Activated CD8-positive, alpha-beta memory T cell treated with anti-CD3 and anti-CD28 coated beads for 36 hours (primary cell): ENCODE results near the gene RAD51. TPM values are rescaled to one million over a fixed set of nuclear protein-coding genes. Genes with fewer than 3 reads are reported as not detected.

Experiments used
- CTCF ChIA-PET: fragments of 350-600 bp; sonication (Branson Sonifier 250); formaldehyde crosslinking; loops from one replicate; lab custom pipeline; 2021; ENCODE audit warnings: antibody characterized with exemption; lab: Charles Lee
- POLR2A ChIA-PET: fragments of 350-600 bp; sonication (Branson Sonifier 250); formaldehyde crosslinking; loops from one replicate; lab custom pipeline; 2021; ENCODE audit warnings: antibody characterized with exemption; lab: Charles Lee
- total RNA-seq, 2 experiments: library from RNA; stranded (reverse); gene quantifications; one replicate each; pipeline ENCODE4 v1.2.3, GENCODE V29; 2021

Gene RAD51
- total RNA-seq, 2 experiments from 2014 or later = 63.8 to 69.5 TPM

GRCh38 chr15:40749151-40749630, 54.2 kb downstream of the RAD51 start:
- POLR2A ChIA-PET = no interaction called here
- CTCF ChIA-PET = no interaction called here

- ChIA-PET POLR2A (interaction anchor here (0.6 to 1.0 kb wide), 2 partner anchors 14 to 26 kb away, joined by 3 read pairs; no protein-coding TSS in a partner anchor), CTCF (no interaction called here)
Measured at GRCh38 chr15:40750885-40751284, 55.9 kb downstream of the RAD51 start.

GRCh38 chr15:40751745-40752144, 56.8 kb downstream of the RAD51 start:
- ChIA-PET POLR2A (no interaction called here), CTCF (interaction anchor here (1.0 kb wide), 1 partner anchor 31 kb away, joined by 4 read pairs; no protein-coding TSS in a partner anchor)

GRCh38 chr15:40754574-40754882, 59.6 kb downstream of the RAD51 start:
- ChIA-PET POLR2A (interaction anchor here (0.7 kb wide), 1 partner anchor 61 kb away, joined by 4 read pairs; no protein-coding TSS in a partner anchor), CTCF (interaction anchor here (0.7 kb wide), 1 partner anchor 28 kb away, joined by 3 read pairs; no protein-coding TSS in a partner anchor)

GRCh38 chr15:40754883-40755811, 60.2 kb downstream of the RAD51 start, which contains the start of gene RMDN3:
RMDN3 (minus strand) TSS chr15:40755254; CDS start chr15:40754783, 471 bp downstream.
- ChIA-PET CTCF (interaction anchor here (0.7 kb wide), 1 partner anchor 27 kb away, joined by 3 read pairs; no protein-coding TSS in a partner anchor), POLR2A (no interaction called here)

- POLR2A ChIA-PET = interaction anchor here (1.0 kb wide), 1 partner anchor 11 kb away, joined by 4 read pairs; no protein-coding TSS in a partner anchor
Measured at GRCh38 chr15:40755812-40756208, 60.8 kb downstream of the RAD51 start.

GRCh38 chr15:40756938-40757337, 62.0 kb downstream of the RAD51 start:
- ChIA-PET POLR2A (interaction anchor here (0.6 to 1.0 kb wide), 2 partner anchors 13 to 69 kb away, joined by 3 to 4 read pairs; no protein-coding TSS in a partner anchor), CTCF (no interaction called here)

More at GRCh38 chr15:40755812-40756208, 60.8 kb downstream of the RAD51 start:
- CTCF ChIA-PET = no interaction called here

GRCh38 chr15:40759961-40760360, 65.0 kb downstream of the RAD51 start:
- ChIA-PET POLR2A (no interaction called here), CTCF (interaction anchor here (1.1 kb wide), 1 partner anchor 23 kb away, joined by 3 read pairs; no protein-coding TSS in a partner anchor)

- ChIA-PET POLR2A (interaction anchor here (0.7 to 3.5 kb wide), 5 partner anchors 19 to 68 kb away, joined by 3 to 20 read pairs (median 4); partner anchors contain the start of genes DNAJC17, RAD51 and ZFYVE19), CTCF (interaction anchor here (0.9 to 3.5 kb wide), 3 partner anchors 19 to 194 kb away, joined by 3 to 10 read pairs (median 4); partner anchors contain the start of gene RPUSD2)
Measured at GRCh38 chr15:40762919-40763800, 68.2 kb downstream of the RAD51 start.

GRCh38 chr15:40763801-40764628, 69.0 kb downstream of the RAD51 start, which contains the start of gene GCHFR:
GCHFR (plus strand) TSS chr15:40764068; CDS start chr15:40764181, 113 bp downstream.
- POLR2A ChIA-PET = interaction anchor here (0.7 to 3.5 kb wide), 7 partner anchors 13 to 143 kb away, joined by 3 to 20 read pairs (median 3); partner anchors contain the start of genes DNAJC17, RAD51 and ZFYVE19

GRCh38 chr15:40764629-40765103, 69.7 kb downstream of the RAD51 start:
- ChIA-PET CTCF (interaction anchor here (1.2 to 3.5 kb wide), 7 partner anchors 10 to 195 kb away, joined by 3 to 10 read pairs (median 4); partner anchors contain the start of genes RPUSD2 and VPS18), POLR2A (interaction anchor here (0.7 to 3.5 kb wide), 5 partner anchors 14 to 143 kb away, joined by 3 to 20 read pairs (median 3); partner anchors contain the start of gene RAD51)

More at GRCh38 chr15:40763801-40764628, 69.0 kb downstream of the RAD51 start, which contains the start of gene GCHFR:
- CTCF ChIA-PET = interaction anchor here (0.9 to 3.5 kb wide), 7 partner anchors 11 to 195 kb away, joined by 3 to 10 read pairs (median 4); partner anchors contain the start of gene RPUSD2

- ChIA-PET POLR2A (interaction anchor here (1.7 to 3.5 kb wide), 2 partner anchors 16 to 71 kb away, joined by 3 to 20 read pairs; partner anchors contain the start of gene RAD51), CTCF (interaction anchor here (1.2 to 3.5 kb wide), 4 partner anchors 10 to 177 kb away, joined by 3 to 10 read pairs (median 5); no protein-coding TSS in a partner anchor)
Measured at GRCh38 chr15:40766194-40766815, 71.3 kb downstream of the RAD51 start.

GRCh38 chr15:40766906-40767837, 72.2 kb downstream of the RAD51 start:
- ChIA-PET CTCF (interaction anchor here (0.9 to 3.5 kb wide), 2 partner anchors 15 to 19 kb away, joined by 3 to 10 read pairs; no protein-coding TSS in a partner anchor), POLR2A (interaction anchor here (3.5 kb wide), 1 partner anchor 72 kb away, joined by 20 read pairs; the partner anchor contains the start of gene RAD51)

GRCh38 chr15:40767838-40768500, 73.0 kb downstream of the RAD51 start:
- ChIA-PET POLR2A (interaction anchor here (0.6 kb wide), 1 partner anchor 10 kb away, joined by 3 read pairs; no protein-coding TSS in a partner anchor), CTCF (interaction anchor here (0.9 to 1.5 kb wide), 2 partner anchors 14 to 20 kb away, joined by 3 to 9 read pairs; no protein-coding TSS in a partner anchor)
